ENCODE results near the gene JOSD2.

- TF ChIP-seq POLR2A (IDR thresholded peaks at IDR 0.05): no peak
- TF ChIP-seq, protein P1, sequence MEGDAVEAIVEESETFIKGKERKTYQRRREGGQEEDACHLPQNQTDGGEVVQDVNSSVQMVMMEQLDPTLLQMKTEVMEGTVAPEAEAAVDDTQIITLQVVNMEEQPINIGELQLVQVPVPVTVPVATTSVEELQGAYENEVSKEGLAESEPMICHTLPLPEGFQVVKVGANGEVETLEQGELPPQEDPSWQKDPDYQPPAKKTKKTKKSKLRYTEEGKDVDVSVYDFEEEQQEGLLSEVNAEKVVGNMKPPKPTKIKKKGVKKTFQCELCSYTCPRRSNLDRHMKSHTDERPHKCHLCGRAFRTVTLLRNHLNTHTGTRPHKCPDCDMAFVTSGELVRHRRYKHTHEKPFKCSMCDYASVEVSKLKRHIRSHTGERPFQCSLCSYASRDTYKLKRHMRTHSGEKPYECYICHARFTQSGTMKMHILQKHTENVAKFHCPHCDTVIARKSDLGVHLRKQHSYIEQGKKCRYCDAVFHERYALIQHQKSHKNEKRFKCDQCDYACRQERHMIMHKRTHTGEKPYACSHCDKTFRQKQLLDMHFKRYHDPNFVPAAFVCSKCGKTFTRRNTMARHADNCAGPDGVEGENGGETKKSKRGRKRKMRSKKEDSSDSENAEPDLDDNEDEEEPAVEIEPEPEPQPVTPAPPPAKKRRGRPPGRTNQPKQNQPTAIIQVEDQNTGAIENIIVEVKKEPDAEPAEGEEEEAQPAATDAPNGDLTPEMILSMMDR (IDR thresholded peaks at IDR 0.05): no peak
These were observed 9.2 kb downstream of the JOSD2 start for GRCh38 chr19:50501568-50502475.
